Smooth muscle cell (in vitro differentiated cells): Measurements from ENCODE around the gene GBP2. TPM values are rescaled to one million over a fixed set of nuclear protein-coding genes. Genes with fewer than 3 reads are reported as not detected.

Experiments
- DNase-seq: peaks from one replicate; lab custom pipeline; 2025; ENCODE audit not compliant: unreplicated experiment; lab: John Stamatoyannopoulos, UW
- H2AFZ ChIP-seq: fragments of 200-600 bp; sonication (generic); 2 replicates; pipeline ENCODE4 v1.6.0; 2016; ENCODE audit warnings: antibody characterized with exemption, low read depth, mild to moderate bottlenecking
- H3F3A ChIP-seq: fragments of 200-600 bp; sonication (generic); 2 replicates; pipeline ENCODE4 v1.6.0; 2017; ENCODE audit warnings: antibody characterized with exemption, low read depth
- H3K27ac ChIP-seq: fragments of 200-600 bp; sonication (generic); 2 replicates; pipeline ENCODE4 v1.5.1; 2016; ENCODE audit warnings: low read depth, mild to moderate bottlenecking
- H3K27me3 ChIP-seq: fragments of 200-600 bp; sonication (generic); 2 replicates; pipeline ENCODE4 v1.6.1; 2016; ENCODE audit warnings: low read depth, mild to moderate bottlenecking
- H3K36me3 ChIP-seq: fragments of 200-600 bp; sonication (generic); 2 replicates; pipeline ENCODE4 v1.5.1; 2016; ENCODE audit warnings: low read depth
- H3K4me1 ChIP-seq: fragments of 200-600 bp; sonication (generic); 2 replicates; pipeline ENCODE4 v1.5.1; 2016; ENCODE audit warnings: low read depth
- H3K4me2 ChIP-seq: fragments of 200-600 bp; sonication (generic); 2 replicates; pipeline ENCODE4 v1.6.0; 2016; ENCODE audit warnings: mild to moderate bottlenecking
- H3K4me3 ChIP-seq: fragments of 200-600 bp; sonication (generic); 2 replicates; pipeline ENCODE4 v1.5.1; 2016; ENCODE audit warnings: mild to moderate bottlenecking
- H3K79me2 ChIP-seq: fragments of 200-600 bp; sonication (generic); 2 replicates; pipeline ENCODE4 v1.6.0; 2016; ENCODE audit warnings: low read depth, mild to moderate bottlenecking
- H3K9ac ChIP-seq: fragments of 200-600 bp; sonication (generic); 2 replicates; pipeline ENCODE4 v1.6.0; 2016; ENCODE audit warnings: low read depth
- H3K9me3 ChIP-seq: fragments of 200-600 bp; sonication (generic); replicated peaks from 2 replicates; pipeline ENCODE4 v1.5.1; 2016; ENCODE audit warnings: low read depth
- H4K20me1 ChIP-seq: fragments of 200-600 bp; sonication (generic); 2 replicates; pipeline ENCODE4 v1.6.0; 2016; ENCODE audit warnings: low read depth
- WGBS: methylation state at CpG from one replicate; pipeline ENCODE4 v1.1.7; 2016; ENCODE audit warnings: low lambda C conversion rate; 5-methylcytosine and 5-hydroxymethylcytosine counted together
- polyA plus RNA-seq: library from polyadenylated mRNA; unstranded; fragments of >200 nt; fragmentation: Nextera tagmentation; extraction: Ambion mirVana; gene quantifications from 2 replicates; pipeline ENCODE4 v1.2.1, GENCODE V29; 2016
- total RNA-seq: library from RNA; depleted of rRNA; stranded (reverse); fragments of >200 nt; gene quantifications from 2 replicates; pipeline ENCODE4 v1.2.3, GENCODE V29; 2014
- TF ChIP-seq, protein P1 (sequence below): fragments of 200-600 bp; sonication (generic); IDR thresholded peaks from 2 replicates; pipeline ENCODE4 v1.5.1; 2017; ENCODE audit warnings: borderline replicate concordance, mild to moderate bottlenecking, antibody characterized with exemption; ENCODE audit not compliant: insufficient read depth, poor library complexity, severe bottlenecking

The GBP2 gene
- total and polyA plus RNA-seq, 2 experiments from 2014 or later: 2.1 to 3.1 TPM

DNA sequence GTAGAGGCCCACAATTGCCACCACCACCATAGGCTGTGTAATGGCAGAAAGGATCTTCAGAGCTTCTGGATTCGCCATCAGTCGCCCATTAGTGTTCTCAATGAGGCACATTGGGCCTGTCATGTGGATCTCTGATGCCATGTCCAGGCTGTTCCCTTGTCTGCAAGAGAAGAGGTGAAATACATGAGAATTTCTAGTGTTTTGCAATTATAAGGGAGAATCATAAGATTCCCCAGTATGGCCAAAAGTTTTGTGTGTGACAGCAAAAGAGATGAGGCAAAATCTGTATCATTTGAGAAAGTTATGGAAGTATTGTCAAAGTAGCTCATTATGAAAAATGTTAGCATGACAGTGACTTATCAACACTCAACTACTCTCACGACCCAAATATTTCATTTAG is 62.8 kb downstream of the GBP2 start:
- Histone ChIP-seq H3K4me1 (no peaks in the 10 kb centered on the region), H3K4me3 (no peak overlapping the region), H3F3A (no peaks in the 10 kb centered on the region), H3K27me3 (no peaks in the 10 kb centered on the region), H2AFZ (no peak overlapping the region), H4K20me1 (no peaks in the 10 kb centered on the region), H3K79me2 (no peaks in the 10 kb centered on the region), H3K27ac (no peak overlapping the region), H3K4me2 (peak overlapping the region; percentile 87), H3K36me3 (peaks cover 10% of the 10 kb centered on the region), H3K9me3 (no peaks in the 10 kb centered on the region), H3K9ac (no peak overlapping the region)
- WGBS: 93% methylated on average over 3 of the region's 3 CpGs
- DNase-seq: no peak
- TF ChIP-seq, protein P1, sequence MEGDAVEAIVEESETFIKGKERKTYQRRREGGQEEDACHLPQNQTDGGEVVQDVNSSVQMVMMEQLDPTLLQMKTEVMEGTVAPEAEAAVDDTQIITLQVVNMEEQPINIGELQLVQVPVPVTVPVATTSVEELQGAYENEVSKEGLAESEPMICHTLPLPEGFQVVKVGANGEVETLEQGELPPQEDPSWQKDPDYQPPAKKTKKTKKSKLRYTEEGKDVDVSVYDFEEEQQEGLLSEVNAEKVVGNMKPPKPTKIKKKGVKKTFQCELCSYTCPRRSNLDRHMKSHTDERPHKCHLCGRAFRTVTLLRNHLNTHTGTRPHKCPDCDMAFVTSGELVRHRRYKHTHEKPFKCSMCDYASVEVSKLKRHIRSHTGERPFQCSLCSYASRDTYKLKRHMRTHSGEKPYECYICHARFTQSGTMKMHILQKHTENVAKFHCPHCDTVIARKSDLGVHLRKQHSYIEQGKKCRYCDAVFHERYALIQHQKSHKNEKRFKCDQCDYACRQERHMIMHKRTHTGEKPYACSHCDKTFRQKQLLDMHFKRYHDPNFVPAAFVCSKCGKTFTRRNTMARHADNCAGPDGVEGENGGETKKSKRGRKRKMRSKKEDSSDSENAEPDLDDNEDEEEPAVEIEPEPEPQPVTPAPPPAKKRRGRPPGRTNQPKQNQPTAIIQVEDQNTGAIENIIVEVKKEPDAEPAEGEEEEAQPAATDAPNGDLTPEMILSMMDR: no peak

DNA sequence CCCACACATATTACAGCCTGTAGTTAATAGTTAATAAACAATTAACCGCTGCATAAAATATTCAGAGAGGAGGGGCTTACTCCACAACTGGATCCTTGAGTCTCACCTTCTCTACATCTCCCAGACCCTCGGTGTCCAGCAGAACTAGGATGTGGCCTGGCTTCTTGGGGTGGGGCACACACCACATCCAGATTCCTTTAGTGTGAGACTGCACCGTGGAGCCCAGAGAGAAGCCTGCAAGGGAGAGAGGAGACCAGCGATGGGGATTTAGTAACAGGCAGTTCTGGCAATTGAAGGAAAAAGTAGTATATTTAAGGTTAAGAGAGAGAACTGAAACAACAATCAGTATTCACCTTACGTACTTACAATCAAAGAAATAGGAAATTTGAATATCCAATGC is 65.8 kb downstream of the GBP2 start:
- TF ChIP-seq, protein P1: no peak
- 87% methylated on average over 5 of the region's 5 CpGs for WGBS

More for the DNA sequence above, 65.8 kb downstream of the GBP2 start:
- Histone ChIP-seq H3K79me2 (no peaks in the 10 kb centered on the region), H3F3A (no peaks in the 10 kb centered on the region), H3K4me3 (no peak overlapping the region), H3K36me3 (peaks cover 13% of the 10 kb centered on the region), H2AFZ (no peak overlapping the region), H3K4me2 (no peak overlapping the region), H3K4me1 (no peaks in the 10 kb centered on the region), H3K9me3 (no peaks in the 10 kb centered on the region), H3K27ac (no peak overlapping the region), H3K9ac (no peak overlapping the region), H4K20me1 (no peaks in the 10 kb centered on the region), H3K27me3 (no peaks in the 10 kb centered on the region)
- DNase-seq: no peak

Other genes starting within 250 kb of the GBP2 start
- gene GTF2B, start 234.5 kb downstream of the GBP2 start, total RNA-seq: 74.3 and 75.2 TPM in 2 replicates
- gene GTF2B, start 234.5 kb downstream of the GBP2 start, polyA plus RNA-seq: 41.5 and 51.0 TPM in 2 replicates
- 45.5 and 54.6 TPM in 2 replicates for gene KYAT3, start 133.5 kb downstream of the GBP2 start, total RNA-seq
- 45.0 and 49.0 TPM in 2 replicates for gene KYAT3, start 133.5 kb downstream of the GBP2 start, polyA plus RNA-seq
- gene RBMXL1, start 133.5 kb downstream of the GBP2 start, total RNA-seq: 8.1 and 9.9 TPM in 2 replicates
- gene RBMXL1, start 133.5 kb downstream of the GBP2 start, polyA plus RNA-seq: 4.4 and 5.2 TPM in 2 replicates
- gene GBP3, start 103.2 kb downstream of the GBP2 start, total RNA-seq: 15.8 and 18.6 TPM in 2 replicates
- gene GBP3, start 103.2 kb downstream of the GBP2 start, polyA plus RNA-seq: 5.5 and 6.9 TPM in 2 replicates
- gene GBP1, start 60.9 kb downstream of the GBP2 start, total RNA-seq: 30.2 and 30.5 TPM in 2 replicates
- 15.7 and 17.5 TPM in 2 replicates for gene GBP1, start 60.9 kb downstream of the GBP2 start, polyA plus RNA-seq
- not detected in 2 replicates for gene GBP7, start 49.9 kb upstream of the GBP2 start, total RNA-seq
- not detected in 2 replicates for gene GBP7, start 49.9 kb upstream of the GBP2 start, polyA plus RNA-seq
- gene GBP4, start 72.8 kb upstream of the GBP2 start, total RNA-seq: 0.31 and 2.5 TPM in 2 replicates
- gene GBP4, start 72.8 kb upstream of the GBP2 start, polyA plus RNA-seq: 0.11 and 1.5 TPM in 2 replicates
- gene GBP5, start 146.7 kb upstream of the GBP2 start, total RNA-seq: not detected in 2 replicates
- not detected in 2 replicates for gene GBP5, start 146.7 kb upstream of the GBP2 start, polyA plus RNA-seq
- not detected in 2 replicates for gene GBP6, start 237.9 kb upstream of the GBP2 start, total RNA-seq
- gene GBP6, start 237.9 kb upstream of the GBP2 start, polyA plus RNA-seq: not detected in 2 replicates